GM18907 (cell line): Measurements from ENCODE around the gene HEATR9.

ENCODE experiments used
- ATAC-seq: cut with Tn5 transposase; IDR thresholded peaks from one replicate; pipeline ENCODE4 v1.9.1; 2021; ENCODE audit warnings: mild to moderate bottlenecking, moderate library complexity; ENCODE audit not compliant: unreplicated experiment

Gene HEATR9

DNA sequence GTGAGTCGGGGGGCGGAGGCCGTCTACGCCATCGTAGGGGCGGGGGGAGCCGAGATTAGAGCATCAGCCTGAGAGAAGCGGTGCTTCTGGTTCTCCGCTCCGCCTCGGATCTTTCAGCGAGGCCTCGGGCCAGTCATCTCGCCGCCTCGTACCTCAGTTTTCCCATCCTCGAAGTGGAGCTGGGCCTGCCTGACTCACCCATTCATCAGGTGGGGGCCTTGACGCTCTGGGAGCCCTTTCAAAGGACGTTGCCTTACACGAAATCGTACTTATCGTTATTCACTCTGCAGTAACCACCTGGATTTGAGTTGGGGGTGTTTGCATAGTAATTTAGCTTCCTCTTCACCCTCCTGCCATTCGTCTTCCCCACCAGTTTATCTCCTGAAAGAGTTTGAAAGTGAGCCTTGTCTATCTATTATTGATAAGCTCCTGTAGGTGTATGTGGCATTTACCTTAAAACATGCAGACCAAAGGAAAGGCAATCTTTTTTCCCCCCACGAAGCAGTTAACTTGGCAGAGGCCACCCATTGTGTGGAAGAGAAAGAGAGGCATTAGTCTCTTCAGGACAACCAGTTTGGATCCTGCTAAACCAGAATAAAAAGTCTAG is 58.7 kb downstream of the HEATR9 start:
- ATAC-seq = peak; percentile 1

DNA sequence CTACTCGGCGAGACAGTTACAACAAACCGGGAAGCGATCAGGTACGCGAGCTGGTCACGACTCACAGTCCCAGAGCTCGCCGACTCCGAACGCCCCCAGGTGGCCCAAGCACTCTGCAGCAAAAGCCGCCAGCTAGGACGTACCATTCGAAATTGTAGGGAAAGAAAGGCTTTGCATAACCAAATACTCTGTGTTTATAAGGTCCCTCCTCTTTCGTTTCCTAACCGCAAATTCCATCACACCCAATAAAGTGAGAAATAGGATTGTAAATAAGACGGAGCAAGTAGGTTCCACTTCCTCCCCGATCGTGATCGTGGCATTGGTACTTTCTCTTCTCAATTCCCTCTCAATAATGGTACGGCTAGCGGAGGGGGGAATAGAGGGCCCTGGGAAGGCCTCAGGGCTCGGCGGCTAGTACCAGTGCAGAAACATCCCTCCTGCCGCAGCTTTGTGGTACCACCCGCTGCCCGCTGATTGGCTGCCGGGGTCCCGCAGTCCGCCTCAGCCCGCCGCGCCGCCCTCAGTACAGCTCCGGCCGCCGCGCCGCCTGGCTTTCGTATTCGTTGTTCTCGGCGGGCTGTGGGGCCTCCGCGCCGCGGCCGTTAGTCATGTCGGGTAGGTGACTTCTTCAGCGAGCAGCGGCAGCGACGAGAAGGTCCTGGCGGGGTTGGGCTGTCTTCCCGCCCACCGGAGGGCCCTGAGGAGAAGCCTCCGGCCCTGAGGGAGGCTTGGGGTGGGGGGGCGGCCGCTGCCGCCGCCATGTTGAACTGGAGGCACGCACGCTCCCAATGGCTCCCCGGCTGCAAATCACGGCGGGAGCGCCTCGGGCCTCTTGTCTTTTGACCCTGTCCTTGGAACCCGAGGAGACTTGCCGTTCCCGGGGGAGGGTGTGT is 59.5 kb downstream of the HEATR9 start, which contains the start of gene TAF15:
TAF15 (plus strand) TSS at position 523 of the 893 bp plus-strand sequence; CDS start at position 609, 86 bp downstream.
- ATAC-seq = peak; percentile 91

DNA sequence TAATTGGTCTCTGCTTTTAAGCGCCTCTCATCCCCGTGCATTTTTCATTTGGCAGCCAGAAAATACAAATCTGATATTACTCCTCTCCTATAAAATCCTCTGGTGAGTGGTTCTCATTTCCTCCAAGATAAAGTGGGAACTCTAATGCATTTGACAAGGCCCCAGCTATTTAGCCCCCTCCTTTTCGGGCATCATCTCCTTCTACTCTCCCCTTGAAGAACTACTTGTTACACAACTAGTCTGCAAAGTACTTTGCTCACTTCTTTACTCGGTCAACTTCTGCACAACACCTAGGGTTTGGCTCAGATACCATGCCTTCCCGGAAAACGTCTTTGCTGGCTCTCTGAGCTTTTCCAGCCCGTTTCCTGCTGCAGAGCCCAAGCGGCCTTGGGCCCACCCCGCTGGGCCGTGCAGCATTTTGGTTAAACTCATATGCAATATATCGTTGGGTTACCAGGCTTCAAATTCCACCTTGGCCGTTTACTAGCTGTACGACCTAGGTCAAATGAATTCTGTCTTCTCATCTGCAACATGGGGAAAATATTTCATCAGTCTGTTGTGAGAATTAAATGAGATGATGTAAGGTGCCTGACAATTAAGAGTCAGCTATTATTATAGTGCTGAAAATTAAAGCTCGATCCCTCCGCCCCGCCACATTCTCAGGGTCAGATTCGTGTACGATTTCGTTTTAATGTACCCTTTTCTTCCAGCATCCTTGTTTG is 60.3 kb downstream of the HEATR9 start:
- ATAC-seq = peak; percentile 0

DNA sequence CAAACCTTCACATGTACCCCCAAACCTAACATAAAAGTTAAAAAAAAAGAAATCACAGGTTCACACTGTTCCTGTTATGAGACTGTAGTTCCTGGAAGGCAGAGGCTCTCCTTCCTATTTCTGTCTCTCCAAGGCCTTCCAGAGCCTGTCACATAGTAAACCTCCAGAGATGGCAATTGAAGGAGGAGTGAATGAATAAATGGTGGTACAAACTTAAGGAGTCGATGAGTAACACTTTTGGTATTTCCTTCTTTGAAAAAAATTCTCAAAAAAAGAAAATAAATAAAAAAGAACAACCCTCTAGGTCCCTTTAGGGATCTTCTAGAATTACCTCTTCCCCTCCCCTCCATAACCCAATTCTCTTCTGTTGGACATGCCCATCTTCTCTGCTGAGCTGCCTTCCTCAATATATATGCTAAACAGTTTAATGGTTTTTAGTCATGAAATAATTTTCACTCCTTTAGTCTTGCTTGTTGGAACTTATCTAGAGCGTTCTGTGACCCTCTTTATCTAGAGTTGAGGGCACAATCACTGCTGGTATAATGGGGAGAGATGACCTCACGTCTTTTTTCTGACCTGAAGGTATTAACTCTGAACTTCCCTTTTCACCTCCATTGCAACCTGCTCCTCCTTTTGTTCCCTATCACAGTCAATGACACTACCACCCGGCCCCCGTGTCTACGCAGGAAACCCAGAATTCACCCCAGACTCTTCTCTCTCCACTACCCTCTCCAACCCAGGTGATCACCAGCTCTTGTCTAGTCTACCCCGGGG is 61.1 kb downstream of the HEATR9 start:
- no peak for ATAC-seq
